Left ventricle myocardium superior (tissue), 1 donor: Measurements from ENCODE around the gene RABEP2. TPM values are rescaled to one million over a fixed set of nuclear protein-coding genes. Genes with fewer than 3 reads are reported as not detected.
A peak's percentile ranks its signal among the peaks of the same experiment; 100 is the strongest.
"Not testable (repeated sequence)": the region's sequence is repeated elsewhere in the genome, so short reads cannot be mapped to it uniquely, and the experiment has no call there.

ENCODE experiments used
- ATAC-seq: fragments of 200-7000 bp; cut with Tn5 transposase; one replicate; pipeline ENCODE4 v1.9.1; 2020; ENCODE audit warnings: mild to moderate bottlenecking, moderate library complexity
- DNase-seq: peaks from one replicate; pipeline ENCODE4 v3.0.0-alpha.2; 2020
- intact Hi-C: fragments of 100-400 bp; cut with micrococcal nuclease; formaldehyde crosslinking; loops from one replicate; pipeline ENCODE4 v1.11.0; 2022
- long read RNA-seq: library from polyadenylated mRNA; unstranded; transcript quantifications from one replicate; pipeline ENCODE4 v2.0.0, GENCODE V29; 2021
- total RNA-seq: library from RNA; stranded (reverse); fragmentation: NEBNext Ultra II Directional; extraction: Animal tissue kit (Norgen Biotek cat#: 25700); gene quantifications from one replicate; pipeline ENCODE4 v1.2.1, GENCODE V29; 2021
- donor health status: DM: no; HTN: yes; CAD: no; lungs with severe emphysema.

Gene RABEP2, protein sequence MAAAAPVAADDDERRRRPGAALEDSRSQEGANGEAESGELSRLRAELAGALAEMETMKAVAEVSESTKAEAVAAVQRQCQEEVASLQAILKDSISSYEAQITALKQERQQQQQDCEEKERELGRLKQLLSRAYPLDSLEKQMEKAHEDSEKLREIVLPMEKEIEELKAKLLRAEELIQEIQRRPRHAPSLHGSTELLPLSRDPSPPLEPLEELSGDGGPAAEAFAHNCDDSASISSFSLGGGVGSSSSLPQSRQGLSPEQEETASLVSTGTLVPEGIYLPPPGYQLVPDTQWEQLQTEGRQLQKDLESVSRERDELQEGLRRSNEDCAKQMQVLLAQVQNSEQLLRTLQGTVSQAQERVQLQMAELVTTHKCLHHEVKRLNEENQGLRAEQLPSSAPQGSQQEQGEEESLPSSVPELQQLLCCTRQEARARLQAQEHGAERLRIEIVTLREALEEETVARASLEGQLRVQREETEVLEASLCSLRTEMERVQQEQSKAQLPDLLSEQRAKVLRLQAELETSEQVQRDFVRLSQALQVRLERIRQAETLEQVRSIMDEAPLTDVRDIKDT
- 20.5 TPM for total RNA-seq
- long read RNA-seq, partial matches to known transcripts = 0 of 6 reads
- long read RNA-seq, other reads (novel, unspliced or antisense) = 4 of 6 reads

DNA sequence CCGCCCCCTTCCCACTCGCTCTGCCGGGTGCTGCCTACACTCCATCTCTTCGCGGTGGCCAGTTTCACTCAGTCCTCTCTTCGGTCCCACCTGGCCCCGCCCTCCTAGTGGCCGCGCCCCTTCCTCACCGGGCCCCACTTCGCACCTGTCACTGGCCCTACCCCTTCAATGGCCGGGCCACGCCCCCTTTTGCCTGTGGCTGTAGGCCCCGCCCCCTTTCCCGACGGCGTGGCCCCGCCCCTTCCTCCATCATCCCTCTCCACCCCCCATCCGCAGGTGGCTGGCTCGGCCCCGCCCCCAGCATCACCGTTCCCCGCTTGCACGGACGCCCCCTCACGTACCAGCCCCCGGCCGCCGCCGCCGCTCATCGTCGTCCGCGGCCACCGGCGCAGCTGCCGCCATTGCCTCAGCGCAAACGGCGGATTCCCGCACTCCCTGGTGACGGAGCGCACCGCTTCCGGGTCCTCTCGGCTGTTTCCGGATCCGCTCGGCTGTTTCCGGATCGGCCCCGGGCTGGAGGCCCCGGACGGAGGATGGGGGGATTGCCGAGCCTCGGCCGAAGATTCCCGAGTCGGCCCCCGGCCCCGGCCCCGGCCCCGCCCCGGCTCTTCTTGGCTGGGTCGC, at the start of gene RABEP2:
RABEP2 (minus strand) TSS at position 477 of the 624 bp plus-strand sequence; CDS start at position 402, 75 bp downstream.
- intact Hi-C loops = no loop called here
- peak; percentile 96 for DNase-seq
- peak; percentile 95 for ATAC-seq

DNA sequence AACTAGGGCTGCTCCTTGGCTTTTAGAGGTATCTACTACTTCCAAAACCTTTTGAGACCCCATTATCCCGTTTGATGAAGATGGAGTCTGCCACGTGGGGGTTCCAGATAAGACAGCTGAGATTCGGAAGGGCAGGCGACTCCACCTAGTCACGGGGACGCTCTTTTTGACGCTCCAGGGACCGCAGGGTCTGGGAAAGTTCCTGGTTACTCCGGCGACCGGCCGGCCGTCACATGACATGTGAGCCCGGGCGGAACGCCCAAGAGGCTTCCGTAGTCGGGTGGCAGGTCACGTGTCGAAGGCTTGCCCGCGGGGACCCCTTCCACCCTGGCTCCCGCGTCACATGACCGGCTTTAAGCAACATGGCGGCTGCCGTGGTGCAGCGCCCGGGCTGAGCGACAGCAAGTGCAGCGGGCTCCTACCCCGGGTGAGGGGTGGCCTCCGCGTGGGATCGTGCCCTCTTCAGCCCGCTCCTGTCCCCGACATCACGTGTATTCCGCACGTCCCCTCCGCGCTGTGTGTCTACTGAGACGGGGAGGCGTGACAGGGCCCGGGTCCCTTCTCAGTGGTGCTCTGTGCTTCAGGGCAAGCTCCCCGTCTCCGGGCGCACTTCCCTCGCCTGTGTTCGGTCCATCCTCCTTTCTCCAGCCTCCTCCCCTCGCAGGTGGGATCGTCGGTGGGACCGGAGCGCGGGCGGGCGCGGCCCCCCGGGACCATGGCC, 49.6 kb upstream of the RABEP2 start, which contains the start of gene SPNS1:
SPNS1 (plus strand) TSS at position 342 of the 721 bp plus-strand sequence; CDS start at position 716, 374 bp downstream.
- DNase-seq (peak; percentile 99), ATAC-seq (peak; percentile 98)
- intact Hi-C loops = no loop called here

DNA sequence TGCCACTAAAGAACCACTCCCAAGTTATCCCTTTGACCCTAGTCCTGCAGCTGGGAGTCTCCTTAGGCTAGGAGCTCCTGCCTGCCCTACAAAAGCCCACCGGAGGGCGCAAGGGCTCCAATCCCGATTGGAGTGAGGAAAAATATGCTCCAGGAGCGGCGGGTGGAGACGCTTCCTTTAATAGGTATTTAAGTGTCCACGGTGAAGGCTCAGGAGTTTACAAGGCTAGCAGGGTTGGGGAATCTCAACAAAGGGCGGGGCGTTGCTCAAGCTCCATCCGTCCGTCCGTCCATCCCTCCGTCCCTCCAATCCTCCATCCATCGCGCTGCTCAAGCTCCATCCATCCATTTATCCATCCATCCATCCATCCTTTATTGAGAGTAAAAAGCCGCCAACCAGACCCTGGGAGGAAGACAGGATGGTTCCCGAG, 49.0 kb upstream of the RABEP2 start:
- intact Hi-C loops = no loop called here
- peak; percentile 59 for ATAC-seq
- peak; percentile 68 for DNase-seq

DNA sequence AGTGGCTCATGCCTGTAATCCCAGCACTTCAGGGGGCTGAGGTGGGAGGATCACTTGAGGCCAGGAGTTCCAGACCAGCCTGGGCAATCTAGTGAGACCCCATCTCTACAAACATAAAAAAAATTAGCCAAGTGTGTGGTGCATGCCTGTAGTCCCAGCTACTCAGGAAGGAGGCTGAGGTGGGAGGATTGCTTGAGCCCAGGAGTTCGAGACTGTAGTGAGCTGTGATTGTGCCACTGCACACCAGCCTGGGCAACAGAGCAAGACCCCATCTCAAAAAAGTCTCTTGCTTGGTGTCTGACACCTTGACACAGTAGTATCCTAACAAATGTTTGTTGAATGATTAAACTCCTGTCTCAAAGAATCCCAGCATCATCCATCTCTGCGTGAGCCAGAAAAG, 44.7 kb upstream of the RABEP2 start:
- intact Hi-C loops, ATAC-seq, DNase-seq: not testable (repeated sequence)

DNA sequence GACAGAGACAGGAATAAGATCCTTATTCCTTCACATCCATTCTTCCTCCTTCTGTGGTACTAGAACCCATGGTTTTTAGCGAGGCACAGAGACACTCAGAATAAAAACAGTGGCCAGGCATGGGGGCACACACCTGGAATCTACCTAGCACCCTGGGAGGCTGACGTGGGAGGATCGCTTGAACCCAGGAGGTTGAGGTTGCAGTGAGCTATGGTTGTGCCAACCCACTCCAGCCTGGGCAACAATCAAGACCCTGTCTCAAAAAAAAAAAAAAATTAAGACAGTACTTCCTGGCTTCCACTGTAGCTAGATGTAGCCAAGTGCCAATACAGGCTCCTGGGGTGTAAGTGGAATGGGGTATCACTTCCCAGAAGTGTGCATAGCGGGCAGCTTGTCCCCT, 42.1 kb upstream of the RABEP2 start:
- DNase-seq = no peak

DNA sequence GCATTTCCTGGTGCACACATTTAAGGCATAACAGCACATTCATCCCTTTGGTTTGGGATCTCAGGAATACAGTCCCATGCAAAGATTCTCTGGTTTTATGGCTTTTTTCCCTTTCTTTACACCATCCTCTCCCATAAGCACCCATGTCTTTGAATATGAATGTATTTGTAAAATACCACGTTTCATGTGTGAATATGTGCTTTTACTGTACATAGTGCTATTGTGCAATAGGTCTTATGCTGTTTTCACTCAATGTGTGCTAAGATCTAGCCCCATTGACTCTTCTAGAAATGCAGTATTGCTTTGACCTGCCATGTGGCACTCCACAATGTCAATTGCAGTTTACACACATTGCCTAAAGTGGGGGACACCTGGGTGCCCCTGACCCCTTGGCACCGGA, 39.5 kb upstream of the RABEP2 start:
- no peak for DNase-seq
- no peak for ATAC-seq
- intact Hi-C loops = no loop called here

More for the DNA sequence above, 42.1 kb upstream of the RABEP2 start:
- no peak for ATAC-seq
- intact Hi-C loops = no loop called here

DNA sequence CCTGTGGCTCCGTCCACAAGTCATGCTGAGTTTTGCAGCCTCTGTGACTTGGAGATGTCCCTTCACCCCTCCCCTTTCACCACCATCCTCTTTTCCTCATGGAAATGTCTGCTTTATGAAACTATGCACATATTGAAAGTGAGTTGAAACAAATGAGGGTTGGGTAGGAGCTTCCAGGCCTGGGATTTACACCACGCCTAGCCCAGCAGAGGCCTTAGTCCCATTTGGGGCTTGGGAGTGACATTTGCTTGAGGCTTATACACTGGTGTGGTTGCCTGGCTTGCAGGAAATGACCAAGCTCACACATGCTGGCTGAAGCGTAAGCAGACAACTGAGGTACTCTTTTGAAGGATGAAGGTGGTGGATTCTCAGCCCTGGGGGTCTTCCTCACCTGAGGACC, 39.0 kb upstream of the RABEP2 start:
- intact Hi-C loops = no loop called here
- ATAC-seq (no peak), DNase-seq (no peak)

DNA sequence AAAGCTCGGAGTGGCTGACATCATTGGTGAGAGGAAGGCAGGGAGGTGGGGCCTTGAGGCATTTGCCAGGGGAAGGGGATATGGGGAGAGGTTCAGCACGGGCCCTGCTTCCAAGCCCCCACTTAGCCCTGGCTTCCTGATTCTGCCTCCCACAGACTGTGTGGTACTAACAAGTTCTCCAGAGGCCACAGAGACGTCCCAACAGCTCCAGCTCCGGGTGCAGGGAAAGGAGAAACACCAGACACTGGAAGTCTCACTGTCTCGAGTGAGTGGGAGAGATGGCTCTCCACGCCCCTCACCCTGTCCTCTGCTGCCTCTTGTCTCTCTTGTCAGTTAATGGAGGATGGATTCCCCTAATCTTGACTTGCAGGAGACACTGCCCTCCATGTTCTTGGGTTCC, 33.8 kb upstream of the RABEP2 start:
- intact Hi-C loops = no loop called here
- no peak for ATAC-seq
- no peak for DNase-seq

DNA sequence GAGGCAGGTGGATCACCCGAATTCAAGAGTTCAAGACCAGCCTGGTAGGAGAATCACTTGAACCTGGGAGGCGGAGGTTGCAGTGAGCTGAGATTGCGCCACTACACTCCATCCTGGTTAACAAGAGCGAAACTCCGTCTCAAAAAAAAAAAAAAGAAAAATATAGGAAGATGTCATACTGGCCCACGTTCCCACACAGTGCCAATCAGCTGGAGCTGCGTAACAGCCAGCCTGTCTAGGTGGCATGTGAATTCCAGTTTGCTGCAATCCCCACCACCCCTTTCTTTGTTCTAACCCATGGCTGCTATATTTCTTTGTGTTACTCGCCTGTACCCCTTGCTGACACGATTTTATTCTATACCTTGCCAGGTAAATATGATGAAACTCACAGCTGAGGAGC, 33.2 kb upstream of the RABEP2 start:
- intact Hi-C loops = no loop called here
- no peak for DNase-seq
- no peak for ATAC-seq

DNA sequence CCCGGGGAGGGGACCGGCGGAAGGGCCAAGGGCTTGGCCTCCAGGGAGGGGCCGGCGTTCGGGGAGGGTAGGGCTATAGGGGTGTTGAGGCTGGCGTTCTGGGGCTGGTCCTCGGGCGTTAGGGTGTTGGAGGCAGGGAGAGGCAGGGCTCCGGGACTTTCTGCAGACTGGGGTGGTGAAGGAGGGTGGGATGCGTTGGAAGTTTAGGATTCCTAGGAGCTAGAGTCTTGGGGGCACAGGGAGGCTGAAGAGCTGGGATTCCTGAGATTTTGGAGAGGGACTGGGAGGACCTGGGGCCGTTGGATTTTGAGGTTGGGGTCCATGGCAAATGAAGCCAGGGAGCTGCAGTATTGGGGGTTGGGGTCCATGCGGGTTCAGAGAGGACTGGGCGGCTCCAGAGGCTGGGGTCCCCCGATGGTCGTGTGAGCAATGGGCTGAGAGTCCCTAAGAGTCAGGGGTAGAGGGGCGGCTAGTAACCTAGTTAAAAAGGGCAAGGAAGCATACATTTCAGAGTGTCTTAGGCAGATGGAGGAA, 26.4 kb upstream of the RABEP2 start:
- ATAC-seq = no peak
- DNase-seq = no peak
- intact Hi-C loops = no loop called here

DNA sequence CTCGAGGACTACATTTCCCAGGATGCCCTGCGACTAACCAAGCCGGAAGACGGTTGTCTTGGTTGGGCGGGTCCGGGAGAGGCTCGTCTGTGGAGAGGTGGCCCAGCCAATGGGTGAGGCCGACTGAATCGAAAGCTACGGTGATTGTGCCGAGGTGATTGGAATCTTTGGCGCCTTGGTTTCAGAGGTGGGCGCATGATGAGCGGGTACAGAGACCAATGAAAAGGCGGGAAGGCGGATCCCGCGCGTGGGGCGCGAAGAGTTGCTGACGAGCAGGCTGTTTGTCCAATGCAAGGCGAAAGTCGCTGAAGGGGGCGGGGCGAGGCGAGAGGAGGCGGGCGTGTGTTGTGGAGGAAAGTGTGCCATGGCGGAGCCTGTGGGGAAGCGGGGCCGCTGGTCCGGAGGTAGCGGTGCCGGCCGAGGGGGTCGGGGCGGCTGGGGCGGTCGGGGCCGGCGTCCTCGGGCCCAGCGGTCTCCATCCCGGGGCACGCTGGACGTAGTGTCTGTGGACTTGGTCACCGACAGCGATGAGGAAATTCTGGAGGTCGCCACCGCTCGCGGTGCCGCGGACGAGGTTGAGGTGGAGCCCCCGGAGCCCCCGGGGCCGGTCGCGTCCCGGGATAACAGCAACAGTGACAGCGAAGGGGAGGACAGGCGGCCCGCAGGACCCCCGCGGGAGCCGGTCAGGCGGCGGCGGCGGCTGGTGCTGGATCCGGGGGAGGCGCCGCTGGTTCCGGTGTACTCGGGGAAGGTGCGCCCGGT, 25.8 kb upstream of the RABEP2 start, which contains the start of gene NFATC2IP:
NFATC2IP (plus strand) TSS at position 290 of the 762 bp plus-strand sequence; CDS start at position 365, 75 bp downstream.
- DNase-seq (peak; percentile 99), ATAC-seq (peak; percentile 98)
- intact Hi-C loops = no loop called here

DNA sequence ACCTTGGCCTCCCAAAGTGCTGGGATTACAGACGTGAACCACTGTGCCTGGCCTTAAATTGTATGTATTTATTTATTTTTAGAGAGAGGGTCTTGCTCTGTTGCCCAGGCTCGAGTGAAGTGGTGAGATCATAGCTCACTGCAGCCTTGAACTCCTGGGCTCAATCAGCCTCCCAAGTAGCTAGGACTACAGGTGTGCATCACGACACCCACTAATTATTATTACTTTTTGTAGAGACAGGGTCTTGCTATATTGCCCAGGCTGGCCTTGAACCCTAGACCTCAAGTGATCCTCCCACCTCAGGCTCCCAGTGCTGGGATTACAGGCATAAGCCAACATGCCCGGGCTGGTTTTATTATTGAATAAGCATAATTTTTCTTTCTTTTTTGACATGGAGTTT, 21.6 kb upstream of the RABEP2 start:
- ATAC-seq (no peak), DNase-seq (no peak)
- intact Hi-C loops = no loop called here

DNA sequence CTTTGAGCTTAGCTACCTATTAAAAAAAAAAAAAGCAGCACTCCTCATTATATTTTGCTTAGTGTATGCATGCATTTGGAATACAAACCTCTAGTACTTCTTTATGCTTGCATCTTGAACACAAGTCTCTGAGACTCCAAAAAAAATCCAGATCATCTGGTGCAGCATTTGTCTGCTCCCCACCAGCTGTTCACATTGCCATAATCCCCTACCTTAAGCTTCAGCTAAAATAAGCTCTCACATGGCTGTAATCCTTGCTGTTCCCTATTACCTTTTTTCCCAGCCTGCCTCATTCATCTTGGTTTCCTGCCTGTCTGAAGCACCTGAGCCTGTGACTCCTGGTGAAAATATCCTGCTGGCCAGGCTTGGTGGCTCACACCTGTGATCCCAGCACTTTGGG, 18.2 kb upstream of the RABEP2 start:
- DNase-seq = no peak
- intact Hi-C loops = no loop called here
- no peak for ATAC-seq

DNA sequence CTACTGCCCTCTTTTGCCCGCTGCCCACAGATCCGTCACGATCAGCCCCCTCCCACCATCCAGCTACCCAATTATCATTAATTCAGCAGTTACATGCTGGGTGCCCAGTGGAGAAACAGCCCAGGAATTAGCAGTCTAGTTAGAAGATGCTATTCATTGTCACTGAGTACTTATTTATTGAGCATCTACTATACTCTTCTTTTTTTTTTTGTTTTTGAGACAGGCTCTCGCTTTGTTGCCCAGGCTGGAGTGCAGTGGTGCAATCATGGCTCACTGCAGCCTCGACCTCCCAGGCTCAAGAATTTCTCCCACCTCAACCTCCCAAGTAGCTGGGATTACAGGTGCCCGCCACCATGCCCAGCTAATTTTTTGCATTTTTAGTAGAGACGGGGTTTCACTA, 14.8 kb upstream of the RABEP2 start:
- intact Hi-C loops, ATAC-seq: not testable (repeated sequence)

DNA sequence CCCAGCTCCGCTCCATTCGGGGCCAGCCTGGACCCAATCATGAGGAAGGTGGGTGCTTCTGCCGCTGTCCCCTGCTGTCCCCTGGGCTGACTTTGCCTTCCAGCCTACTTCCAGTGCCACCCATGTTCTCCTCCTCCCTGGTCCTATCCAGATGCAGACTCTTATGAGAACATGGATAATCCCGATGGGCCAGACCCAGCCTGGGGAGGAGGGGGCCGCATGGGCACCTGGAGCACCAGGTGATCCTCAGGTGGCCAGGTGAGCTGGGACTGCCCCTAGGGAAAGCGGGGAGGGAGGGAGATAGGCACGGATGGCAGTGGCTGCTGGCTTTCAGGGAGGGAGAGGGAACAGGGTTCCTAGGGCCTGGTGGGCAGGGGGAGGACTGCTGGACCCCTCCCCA, 13.7 kb upstream of the RABEP2 start:
- ATAC-seq = no peak
- intact Hi-C loops = no loop called here
- DNase-seq = no peak

More for the DNA sequence above, 14.8 kb upstream of the RABEP2 start:
- DNase-seq = not testable (repeated sequence)

DNA sequence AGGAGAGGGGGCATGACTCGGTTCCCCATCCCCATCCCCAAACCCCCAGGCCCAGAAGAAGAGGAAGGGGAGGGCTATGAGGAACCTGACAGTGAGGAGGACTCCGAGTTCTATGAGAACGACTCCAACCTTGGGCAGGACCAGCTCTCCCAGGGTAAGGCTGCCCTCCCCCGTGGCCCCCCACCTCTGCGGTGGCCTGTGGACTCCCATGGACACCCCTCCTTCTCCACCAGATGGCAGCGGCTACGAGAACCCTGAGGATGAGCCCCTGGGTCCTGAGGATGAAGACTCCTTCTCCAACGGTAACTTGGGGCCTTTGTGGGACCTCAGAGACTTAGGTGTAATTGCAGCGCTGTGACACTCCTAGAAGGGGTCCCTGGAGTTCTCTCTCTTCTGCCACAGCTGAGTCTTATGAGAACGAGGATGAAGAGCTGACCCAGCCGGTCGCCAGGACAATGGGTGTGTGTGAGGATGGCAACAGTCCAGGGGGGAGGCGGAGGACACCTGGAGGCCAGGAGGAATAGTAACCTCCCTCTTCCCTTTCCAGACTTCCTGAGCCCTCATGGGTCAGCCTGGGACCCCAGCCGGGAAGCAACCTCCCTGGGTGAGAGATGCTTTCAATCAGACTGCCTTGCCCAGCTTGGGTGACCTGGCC, 12.3 kb upstream of the RABEP2 start:
- DNase-seq (no peak), ATAC-seq (no peak)
- intact Hi-C loops = no loop called here

DNA sequence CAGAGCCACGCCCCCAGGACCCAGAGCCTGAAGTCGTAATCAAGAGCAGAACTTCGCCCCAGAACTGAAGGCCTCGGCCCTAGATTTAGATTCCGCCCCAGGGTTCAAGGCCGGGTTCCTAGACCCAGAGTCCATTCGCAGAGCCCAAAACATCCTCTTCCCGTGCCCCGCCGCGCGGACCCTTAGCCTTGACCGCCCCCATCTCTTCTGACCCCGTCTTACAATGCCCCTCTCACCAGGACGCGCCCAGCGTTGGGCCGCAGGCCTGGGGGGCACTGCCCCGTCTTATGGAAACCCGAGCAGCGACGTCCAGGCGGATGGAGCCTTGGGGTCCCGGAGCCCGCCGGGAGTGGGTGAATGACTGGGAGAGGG, 11.7 kb upstream of the RABEP2 start:
- ATAC-seq (no peak), DNase-seq (no peak)
- intact Hi-C loops = no loop called here
